ENCODE measurements around the gene KRTAP5-11.
"Not testable (repeated sequence)": the region's sequence is repeated elsewhere in the genome, so short reads cannot be mapped to it uniquely, and the experiment has no call there.

KRTAP5-11 gene

GRCh38 chr11:71534711-71535608, 47.7 kb downstream of the KRTAP5-11 start:
- DNase-seq (ENCODE audit: low read depth in 1 of 2, low spot score in 1 of 2): not testable (repeated sequence)

GRCh38 chr11:71532036-71532610, 50.6 kb downstream of the KRTAP5-11 start:
- DNase-seq (ENCODE audit: low read depth in 1 of 2, low spot score in 1 of 2): no peak
